Fibroblast of pulmonary artery (primary cell): ENCODE measurements around the gene CCDC88C.

Experiments used
- DNase-seq: peaks from one replicate; pipeline ENCODE4 v3.0.0-alpha.2; 2010; ENCODE audit warnings: low read depth
- H3K4me3 ChIP-seq: replicated peaks from 2 replicates; pipeline ENCODE4 v1.5.1; 2011; ENCODE audit warnings: low read depth, mild to moderate bottlenecking, control low read depth, low read length, moderate library complexity
- TF ChIP-seq, protein P1 (sequence below): IDR thresholded peaks from 2 replicates; pipeline ENCODE4 v1.5.1; 2011; ENCODE audit warnings: mild to moderate bottlenecking, control low read depth, low read length, inconsistent platforms; ENCODE audit errors: missing control alignments

CCDC88C gene

DNA sequence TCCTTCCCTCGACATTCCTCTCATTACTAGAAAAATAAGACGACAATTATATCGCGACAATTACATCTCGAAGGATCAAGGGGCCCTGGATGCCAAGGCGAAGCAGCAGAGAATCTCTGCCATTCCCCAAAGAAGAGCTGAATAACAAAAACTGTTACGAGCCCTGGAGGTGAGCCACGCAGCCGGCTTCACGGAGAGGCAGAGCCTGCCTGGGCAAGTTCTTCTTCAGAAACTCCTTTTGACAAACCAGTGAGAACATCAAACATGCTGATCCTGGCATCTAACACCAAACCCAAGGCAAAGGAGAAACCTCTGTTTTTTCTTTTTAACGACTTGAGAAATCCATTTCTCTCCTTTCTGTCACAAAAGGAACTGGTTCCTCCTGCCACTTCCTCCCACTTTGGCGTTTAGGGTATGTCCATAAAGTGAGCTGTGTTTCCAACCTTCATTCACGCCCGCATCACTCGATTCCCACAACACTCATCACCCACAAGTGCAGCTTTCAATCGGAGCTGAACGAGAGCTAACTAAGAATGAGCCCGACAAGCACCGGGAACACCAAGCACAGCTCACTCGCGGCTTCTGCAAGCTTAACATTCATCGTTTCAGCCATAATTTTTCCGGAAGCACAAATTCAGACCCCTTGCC, 21.5 kb downstream of the CCDC88C start:
- H3K4me3 ChIP-seq = no peak overlapping the region
- TF ChIP-seq, protein P1, sequence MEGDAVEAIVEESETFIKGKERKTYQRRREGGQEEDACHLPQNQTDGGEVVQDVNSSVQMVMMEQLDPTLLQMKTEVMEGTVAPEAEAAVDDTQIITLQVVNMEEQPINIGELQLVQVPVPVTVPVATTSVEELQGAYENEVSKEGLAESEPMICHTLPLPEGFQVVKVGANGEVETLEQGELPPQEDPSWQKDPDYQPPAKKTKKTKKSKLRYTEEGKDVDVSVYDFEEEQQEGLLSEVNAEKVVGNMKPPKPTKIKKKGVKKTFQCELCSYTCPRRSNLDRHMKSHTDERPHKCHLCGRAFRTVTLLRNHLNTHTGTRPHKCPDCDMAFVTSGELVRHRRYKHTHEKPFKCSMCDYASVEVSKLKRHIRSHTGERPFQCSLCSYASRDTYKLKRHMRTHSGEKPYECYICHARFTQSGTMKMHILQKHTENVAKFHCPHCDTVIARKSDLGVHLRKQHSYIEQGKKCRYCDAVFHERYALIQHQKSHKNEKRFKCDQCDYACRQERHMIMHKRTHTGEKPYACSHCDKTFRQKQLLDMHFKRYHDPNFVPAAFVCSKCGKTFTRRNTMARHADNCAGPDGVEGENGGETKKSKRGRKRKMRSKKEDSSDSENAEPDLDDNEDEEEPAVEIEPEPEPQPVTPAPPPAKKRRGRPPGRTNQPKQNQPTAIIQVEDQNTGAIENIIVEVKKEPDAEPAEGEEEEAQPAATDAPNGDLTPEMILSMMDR = no peak
- no peak for DNase-seq

DNA sequence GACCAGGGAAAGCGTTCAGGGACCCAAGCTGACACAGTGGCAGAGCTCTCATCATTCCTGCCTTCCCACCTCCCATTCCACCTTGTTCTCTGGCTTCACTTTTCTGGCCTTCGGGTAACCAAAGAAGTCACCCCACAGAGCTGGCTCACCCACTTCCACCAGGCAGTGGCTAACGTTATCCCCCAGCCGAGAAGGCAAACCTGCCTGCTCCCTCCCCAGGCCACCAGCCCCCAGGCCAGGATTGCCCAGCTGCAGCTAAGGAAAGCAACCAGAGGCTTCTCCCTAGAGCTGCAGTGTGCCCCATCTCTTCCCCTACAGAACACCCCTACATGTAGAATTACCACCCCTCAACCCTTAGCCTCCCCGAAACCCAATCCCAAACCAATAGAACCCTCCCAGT, 22.2 kb downstream of the CCDC88C start:
- H3K4me3 ChIP-seq = no peak overlapping the region
- DNase-seq = no peak
- TF ChIP-seq, protein P1 = no peak

DNA sequence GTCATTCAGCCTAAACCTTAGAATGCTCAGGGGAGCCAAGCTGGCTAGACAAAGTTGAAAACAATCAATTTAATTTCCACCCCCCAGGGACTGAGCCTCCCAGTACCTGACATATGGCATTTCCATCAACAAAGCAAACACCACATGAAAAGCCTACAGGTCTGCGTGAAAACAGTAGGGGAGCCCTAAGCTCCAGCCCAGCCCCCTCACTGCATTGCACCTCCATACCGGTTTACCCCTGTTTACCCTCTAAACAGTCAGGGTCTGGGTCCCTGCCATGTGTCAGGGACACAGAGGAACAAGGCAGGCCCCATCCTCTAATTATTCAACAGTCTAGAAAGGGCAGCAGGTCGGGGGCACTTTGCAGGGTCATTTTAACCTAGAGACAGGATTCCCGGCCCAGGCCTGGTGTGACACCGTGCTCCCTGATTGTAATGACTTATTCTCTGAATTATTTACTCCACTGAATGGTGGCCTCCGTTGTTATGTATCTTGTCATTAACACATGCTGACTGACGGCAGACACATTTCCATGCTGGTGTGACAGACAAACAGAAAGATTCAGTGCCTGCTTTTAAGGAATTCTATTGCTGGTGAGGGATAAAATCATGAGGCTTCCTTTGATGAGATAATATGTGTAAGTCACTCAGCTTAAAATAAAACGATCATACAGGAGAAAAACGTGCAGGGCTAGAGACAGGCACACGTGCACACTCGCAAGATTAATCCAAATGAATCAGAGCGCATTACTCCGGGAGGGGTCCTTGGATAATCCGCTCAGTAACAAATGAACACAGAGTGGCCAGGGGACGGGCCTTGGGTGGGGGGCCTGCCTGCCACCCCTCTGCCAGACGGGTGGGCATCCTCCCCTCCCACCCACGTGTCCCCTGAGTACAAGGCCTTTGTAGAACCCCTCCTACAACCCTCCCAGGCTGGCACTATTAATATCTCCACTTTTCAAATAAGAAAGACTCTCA, 23.2 kb downstream of the CCDC88C start:
- TF ChIP-seq, protein P1 = no peak
- no peak for DNase-seq
- no peak overlapping the region for H3K4me3 ChIP-seq

DNA sequence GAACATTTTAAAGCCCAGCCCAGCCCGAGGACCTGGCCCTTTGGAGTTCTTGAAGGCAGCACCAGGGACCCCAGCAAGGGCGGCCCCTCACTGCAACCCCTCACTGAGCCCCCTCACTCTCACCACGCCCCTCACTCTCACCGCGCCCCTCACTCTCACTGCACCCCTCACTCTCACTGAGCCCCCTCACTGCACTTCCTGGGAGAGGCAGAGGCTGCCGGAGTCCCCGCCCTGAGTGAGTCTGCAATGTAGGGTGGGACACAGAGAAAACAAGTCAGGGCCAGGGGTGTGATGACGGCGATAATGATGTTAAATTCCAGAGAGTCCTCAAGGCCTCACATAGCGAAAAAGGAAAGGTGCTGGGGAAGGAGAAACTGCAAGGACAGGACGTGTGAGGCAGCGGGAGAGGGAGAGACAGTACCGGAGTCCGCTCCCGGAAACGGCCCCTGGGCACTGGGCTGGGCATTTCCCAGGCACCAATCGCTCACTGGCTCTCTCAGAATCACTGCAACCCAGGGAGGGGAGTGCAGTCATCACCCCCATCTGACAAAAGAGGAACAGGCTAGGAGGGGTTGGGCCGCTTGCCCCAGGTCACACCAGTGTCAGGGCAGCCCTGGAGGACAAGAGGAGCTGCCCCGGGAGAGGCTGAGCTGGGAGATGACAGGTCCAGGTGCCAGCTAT, 24.9 kb downstream of the CCDC88C start:
- H3K4me3 ChIP-seq = no peak overlapping the region
- TF ChIP-seq, protein P1 = no peak
- no peak for DNase-seq

DNA sequence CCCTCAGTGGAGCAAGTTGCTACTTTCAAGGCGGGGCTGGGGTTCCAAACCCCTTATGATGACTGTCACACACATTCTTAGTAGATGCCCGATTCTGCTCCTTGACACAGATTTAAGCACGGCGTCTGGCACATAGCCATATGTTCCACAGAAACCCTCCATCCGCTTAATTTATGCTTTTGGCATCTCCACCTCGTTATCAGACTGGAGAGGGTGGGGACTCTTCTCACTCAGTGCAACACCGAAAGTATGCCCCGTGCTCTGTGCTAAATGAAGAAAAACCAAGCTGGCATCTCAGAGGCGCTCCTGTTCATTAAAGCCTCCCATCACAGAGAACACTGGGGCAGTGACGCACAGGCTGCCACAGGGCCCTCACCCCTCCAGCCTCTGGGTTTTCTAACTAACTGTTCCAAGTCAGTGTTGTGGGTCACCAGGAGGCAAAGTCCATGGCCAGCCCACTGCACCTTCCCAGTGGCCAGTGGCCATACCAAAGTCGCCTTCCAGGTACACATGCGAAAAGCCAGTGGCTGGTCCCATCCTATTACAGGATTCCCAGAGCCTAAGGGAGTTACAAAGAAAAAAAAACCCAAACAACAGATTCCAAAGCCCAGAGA, 27.3 kb downstream of the CCDC88C start:
- H3K4me3 ChIP-seq = no peak overlapping the region
- DNase-seq = no peak
- TF ChIP-seq, protein P1 = no peak

DNA sequence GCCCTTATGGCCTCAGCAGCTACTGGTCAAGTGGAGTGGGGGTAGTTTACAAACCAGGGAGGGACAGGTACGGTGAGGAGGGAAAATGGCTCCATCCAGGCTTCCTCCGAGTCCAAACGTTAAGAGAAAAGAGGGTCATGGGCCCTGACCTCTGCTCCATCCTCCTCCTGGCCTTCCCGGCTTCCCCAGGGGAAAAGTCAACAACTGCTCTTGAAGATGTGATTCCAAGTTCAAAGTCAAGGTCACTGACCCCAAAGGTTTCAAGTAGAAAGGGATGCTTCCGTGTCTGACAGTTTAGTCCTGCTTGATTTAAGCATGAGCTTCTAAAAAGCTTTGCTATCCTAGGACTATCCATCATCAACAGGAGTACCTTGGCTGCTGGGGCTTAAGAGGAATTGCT, 28.5 kb downstream of the CCDC88C start:
- H3K4me3 ChIP-seq = no peak overlapping the region
- DNase-seq = no peak
- TF ChIP-seq, protein P1 = no peak
